Stimulated activated CD8-positive, alpha-beta memory T cell treated with anti-CD3 and anti-CD28 coated beads, Interleukin-2, amount 100 ng/mL, for 1 hour (primary cell): ENCODE data around the gene ZNF644.

ENCODE experiments used
- DNase-seq, 2 donors: peaks; one replicate each; pipeline ENCODE4 v3.0.0-alpha.2; 2020; ENCODE audit warnings: low read depth in 2 of 2

The ZNF644 gene

DNA sequence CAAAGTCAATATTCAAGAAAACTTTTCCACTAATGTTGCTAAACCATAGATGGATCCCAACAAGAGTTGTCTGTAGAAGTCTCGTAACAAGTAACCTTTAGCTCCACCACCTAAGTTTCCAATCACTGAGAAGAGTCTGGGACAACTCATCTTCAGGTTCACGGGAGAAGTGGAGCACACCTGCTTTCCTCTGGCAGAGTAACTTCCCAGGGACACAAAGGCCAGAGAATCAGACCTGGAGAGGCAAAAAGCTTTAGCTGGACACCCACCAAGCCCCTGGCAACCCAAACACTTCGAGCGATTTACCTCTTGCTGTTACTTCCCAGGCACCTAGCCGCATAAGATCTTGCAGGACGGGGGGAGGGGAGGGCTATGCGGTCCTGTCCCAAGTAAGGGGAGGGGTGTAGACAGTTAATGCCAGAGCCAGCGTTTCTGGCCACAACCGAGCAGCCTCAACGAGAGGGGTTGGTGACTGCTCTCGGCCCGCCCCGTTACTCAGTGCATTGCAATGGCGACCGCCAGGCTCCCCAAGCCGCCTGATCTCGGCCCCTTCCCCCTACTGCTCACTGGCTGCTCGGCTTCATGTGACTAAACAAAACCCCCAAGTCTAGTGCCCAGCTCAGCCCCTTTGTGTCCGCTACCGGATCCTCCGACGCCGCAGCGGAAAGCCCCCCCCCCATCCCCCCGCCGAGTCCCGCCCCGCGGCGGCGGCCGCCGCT lies 709 bp downstream of the ZNF644 start:
- peak; percentile 30 to 37 for DNase-seq

DNA sequence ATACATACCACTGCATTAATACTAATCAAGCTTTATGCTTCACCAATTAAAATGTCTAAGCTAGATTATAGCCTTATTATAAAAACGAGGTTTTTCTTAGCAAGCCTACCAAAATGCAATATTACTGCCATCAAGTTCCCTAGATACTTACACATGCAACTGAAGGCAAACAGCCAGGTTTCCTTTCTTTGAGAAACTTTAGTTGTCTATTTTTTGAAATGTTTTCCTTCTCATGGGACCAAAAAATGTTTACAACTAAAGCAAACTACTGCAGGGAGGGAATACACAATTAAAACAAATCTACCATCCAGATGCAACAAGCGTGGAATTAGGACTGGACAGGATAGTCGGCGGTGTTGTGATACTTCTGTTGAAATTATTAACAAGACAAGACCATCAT lies 1.3 kb downstream of the ZNF644 start:
- DNase-seq: no peak

DNA sequence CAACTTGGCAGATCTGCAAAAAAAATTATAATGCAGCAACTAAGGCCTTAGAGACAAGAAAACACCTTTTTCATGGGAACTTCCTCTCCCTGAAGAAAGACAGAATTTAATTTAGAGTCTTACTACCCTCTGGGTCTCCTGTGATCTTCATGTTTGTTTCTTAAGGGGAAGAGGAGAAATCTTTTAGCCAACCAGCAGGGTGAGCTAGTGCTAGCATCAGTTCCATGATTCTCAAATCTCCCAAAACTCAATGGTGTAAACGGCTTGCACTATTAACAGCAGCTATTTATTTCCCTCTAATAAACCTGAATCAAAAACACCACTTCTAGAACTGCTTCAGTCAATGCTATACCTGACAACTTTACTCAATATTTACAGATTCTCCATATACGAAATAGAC lies 3.8 kb downstream of the ZNF644 start:
- no peak for DNase-seq

DNA sequence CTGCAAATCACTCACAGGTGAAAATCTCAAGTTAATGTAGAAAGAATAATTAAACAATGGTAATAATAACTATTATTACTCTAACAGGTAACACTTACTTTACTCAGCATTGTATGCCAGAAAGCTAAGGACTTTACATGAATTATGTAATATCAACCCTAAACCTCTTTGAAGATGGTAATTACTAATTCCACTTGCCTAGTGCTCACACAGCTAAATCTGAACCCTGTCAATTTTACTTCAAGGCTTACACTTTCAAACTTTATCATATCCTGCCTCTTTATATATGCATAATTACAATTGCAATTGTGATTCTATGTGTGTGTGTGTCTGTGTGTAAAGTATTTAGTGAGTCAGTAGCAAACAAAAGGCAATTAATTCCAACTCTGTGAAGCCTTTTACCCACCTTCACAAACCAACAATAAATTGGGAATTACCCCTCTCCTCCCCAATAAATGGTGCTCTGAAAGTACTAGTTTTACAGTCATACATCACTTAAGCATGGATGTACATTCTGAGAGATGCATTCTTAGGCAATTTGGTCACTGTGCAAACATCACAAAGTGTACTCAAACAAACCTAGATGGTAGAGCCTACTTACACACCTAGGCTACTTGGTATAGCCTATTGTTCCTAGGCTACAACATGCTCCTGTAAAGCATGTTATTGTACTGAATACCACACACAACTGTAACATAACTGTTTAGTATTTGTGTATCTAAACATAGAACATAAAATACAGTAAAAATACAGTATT lies 5.9 kb downstream of the ZNF644 start:
- no peak for DNase-seq

DNA sequence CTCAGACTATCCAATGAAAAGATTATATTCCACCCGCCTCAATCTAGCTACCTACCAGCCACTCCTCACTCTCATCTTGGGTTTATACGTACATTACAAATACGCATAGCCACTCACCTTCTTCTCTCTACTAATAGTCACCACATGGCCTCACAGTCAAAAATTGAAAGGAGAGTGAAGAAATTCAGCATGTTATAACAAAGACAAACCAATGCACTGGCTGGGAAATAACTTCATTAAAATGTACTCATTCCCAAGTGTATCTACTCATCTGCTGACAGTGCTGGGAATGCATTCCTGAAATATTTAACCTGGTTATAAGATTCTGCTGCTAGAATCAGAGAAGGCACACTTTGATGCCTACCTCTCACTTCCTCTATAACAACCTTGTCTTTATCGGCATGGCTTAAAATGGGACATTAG lies 6.5 kb downstream of the ZNF644 start:
- DNase-seq: no peak

DNA sequence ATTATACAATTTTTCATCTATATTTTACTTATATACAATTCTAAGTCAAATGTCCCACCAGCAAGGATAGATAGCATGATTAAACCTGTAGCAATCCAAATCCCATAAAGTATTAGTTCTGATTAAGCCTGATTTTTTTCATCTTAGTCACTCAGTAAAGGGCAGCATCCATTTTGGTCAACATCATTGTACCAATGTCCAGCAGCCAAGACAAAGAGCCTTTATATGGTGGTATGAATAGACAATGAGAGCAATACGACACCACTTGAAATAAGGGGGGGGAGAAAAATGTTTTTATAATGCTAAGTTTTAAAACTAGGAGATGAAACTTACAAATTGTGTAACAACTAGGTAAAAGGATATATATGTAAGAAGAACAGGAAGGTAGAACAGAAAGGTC lies 7.4 kb downstream of the ZNF644 start:
- no peak for DNase-seq

DNA sequence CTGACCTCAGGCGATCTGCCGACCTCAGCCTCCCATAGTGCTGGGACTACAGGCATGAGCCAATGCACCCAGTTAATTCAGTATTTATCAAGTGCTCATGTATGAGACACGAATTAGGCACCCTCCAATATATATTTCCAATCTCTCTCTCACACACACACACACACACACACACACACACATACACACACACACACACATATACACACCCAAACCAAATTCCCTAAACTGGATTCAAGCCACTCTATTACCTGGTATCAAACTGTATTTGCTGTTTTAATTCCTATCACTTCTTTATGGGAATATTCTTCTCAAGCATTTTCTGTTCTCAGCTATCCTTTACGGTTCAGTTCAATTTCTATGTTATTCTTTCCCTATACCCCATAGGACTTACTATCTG lies 8.5 kb downstream of the ZNF644 start:
- DNase-seq: no peak

DNA sequence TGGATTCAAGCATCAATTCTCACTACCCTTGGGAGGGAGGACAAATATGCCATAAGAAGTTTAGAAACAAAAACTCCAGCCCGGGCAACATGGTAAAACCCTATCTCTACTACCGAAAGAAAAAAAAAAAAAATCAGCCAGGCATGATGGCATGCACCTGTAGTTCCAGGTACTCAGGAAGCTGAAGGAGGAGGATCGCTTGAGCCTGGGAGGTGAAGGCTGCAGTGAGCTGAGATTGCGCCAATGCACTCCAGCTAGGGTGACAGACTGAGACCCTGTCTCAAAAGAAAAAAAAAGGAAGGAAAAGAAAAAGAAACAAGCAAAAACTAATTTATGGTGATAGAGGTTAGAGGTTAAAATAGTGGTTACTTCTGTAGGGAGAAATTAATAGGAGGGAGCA lies 9.6 kb downstream of the ZNF644 start:
- DNase-seq: no peak

DNA sequence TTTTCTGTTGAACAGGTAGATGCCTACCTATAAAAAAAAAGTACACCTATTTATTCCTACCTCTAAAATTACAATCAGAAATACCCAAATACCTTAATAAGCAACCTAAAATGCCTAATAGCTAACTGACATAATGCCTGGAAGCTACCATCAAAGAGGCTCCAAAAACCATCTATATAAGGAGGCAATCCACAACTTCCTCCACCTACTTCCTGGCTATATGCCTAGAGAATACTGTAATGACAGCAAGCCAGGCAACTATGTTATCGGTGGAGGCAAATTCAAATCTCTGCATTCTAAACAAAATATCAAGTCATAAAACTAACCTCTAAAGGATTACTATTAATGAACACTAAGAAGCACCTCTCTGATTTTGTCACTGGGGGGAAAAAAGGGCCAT lies 10.1 kb downstream of the ZNF644 start:
- DNase-seq: no peak

DNA sequence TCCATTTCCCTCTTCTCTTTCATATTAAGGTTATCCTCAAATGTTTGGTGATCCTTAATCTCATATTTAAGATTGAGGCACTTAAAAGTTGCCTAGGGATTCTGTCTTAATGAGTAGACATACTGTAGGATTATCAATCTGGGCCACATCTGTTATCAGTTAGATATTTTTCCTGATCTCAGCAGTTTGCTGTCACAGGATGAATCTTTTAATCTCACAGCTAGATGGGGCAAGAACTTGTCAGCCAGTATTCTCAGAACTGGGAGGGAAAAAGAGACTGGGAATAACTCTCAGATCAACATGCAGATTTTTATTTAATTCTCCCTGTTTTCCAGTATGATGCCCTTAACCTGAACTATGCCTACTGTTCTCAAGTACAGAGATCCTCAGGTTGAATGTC lies 14.0 kb downstream of the ZNF644 start:
- no peak for DNase-seq

DNA sequence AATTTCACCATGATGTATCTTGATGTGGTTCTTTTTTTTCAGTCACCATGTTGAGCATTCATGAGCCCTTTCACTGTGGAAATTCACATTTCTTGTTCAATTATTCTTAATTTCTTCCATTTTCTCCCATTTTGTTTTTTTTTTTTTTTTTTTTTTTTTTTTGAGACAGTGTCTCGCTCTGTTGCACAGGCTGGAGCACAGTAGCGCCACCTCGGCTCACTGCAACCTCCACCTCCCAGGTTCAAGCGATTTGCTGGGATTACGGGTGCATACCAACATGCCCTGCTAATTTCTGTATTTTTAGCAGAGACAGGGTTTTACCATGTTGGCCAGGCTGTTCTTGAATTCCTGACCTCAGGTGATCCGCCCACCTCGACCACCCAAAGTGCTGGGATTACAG lies 14.7 kb downstream of the ZNF644 start:
- DNase-seq: no peak

DNA sequence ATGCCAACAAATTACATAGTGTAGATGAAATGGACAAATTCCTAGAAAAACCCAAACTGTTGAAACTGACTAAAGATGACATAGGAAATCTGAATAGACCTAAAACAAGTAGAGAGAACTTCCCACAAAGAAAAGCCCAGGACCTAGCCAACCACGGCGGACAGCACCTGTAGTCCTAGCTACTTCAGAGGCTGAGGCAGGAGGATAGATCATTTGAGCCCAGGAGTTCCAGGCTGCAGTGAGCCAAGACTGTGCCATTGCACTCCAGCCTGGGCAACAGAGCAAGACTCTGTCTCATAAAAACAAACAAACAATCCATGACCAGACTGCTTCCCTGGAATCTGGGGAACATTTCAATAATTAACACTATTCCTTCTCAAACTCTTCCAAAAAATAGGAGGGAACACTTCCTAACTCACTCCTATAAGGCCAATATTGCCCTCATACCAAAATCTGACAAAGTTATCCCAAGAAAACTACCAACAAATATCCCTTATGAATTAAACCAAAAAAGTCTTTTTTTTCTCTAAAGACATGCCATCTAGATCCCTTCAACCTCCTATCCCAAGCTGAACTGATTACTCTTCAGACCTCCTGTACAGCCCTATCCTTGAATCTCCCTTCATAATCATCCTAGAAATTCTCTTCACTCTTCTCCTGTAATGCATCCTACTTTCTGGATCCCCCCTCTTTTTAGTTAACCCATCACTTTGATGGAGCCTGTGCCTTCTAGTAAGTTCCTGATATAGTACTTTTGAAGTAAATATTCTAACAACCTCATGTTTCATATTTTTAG lies 15.5 kb downstream of the ZNF644 start:
- no peak for DNase-seq

DNA sequence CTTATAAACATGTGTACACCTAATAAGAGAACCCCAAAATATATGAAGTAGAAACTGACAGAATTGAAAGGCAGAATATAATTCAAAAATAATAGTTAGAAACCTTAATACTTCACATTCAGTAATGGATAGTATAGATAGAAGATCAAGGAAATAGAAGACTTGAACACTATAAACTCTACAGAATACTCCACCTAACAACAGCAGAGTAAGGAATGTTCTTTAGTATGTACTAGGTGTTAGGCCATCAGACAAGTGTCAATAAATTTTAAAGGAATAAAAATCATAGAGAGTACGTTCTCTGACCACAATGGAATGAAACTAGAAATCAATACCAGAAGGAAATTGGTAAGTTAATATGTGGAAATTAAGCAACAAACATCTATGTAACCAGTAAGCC lies 16.6 kb downstream of the ZNF644 start:
- DNase-seq: no peak

DNA sequence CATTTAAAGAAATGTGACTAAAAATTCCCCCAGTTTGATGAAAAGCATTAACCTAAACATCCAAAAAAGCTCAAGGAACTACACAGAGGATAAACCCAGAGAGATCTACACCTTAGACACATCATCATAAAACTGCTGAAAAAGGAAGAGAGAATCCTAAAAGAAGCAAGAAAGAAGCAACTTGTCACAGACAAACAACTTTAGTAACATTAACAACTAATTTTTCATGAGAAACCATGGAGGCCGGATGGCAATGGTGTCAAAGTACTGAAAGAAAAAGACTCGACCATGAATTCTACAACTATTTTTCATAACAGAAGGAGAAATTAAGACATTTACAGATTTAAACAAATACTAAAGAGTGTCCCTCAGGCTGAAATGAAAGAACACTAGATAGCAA lies 17.7 kb downstream of the ZNF644 start:
- no peak for DNase-seq

DNA sequence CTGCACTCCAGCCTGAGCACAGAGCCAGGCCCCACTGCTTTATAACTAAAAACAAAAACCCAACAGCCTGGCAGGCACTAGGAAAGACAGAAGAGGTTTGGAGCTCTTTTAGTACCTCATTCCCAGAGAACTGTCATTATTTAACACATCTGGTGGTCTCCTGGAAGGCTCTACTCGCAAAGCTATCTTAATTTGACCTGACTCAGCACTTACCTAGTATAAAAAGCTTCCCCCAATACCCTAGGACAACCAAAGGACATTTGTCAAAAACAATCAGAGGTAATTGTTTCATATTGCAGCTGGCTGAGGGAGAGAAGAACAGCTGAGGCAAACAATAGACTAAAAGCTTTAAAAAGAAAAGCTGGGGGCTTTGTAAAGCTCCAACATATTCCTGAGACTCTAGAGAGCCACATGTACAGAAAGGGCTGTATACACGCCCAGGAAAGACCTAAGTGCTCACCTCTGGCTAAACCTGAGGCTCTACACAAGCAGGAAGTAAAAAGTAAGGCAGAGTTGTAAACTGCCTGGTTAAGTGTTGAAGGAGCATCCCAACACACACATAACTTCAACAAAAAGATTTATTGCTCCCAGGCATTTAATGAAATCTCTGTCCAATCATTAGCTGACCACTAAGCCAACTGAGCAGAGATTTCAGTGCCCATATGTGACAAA lies 25.0 kb downstream of the ZNF644 start:
- no peak for DNase-seq

DNA sequence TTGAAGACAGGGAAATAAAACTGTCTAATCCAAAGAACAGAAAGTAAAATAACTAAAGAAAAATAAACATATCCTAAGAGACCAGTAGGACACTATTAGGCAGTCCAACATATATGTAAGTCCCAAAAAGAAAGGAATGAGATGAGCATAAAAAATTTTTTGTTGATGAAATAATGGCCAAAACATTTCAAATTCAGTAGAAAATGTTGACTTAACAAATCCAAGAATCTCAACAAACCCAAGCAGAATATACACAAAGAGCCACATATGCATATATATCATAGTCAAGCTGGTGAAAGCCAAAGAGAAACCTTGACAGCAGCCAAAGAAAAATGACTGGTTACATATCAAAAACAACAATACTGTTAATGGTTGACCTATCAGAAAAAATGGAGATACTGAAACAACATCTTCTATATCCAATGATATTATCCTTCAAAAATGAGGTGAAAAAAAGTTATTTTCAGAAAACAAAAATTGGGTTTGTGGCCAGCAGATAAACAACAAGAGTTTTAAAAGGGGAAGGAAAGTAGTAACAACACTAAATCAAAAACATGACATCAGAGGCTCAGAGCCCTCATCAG lies 26.4 kb downstream of the ZNF644 start:
- DNase-seq: no peak

DNA sequence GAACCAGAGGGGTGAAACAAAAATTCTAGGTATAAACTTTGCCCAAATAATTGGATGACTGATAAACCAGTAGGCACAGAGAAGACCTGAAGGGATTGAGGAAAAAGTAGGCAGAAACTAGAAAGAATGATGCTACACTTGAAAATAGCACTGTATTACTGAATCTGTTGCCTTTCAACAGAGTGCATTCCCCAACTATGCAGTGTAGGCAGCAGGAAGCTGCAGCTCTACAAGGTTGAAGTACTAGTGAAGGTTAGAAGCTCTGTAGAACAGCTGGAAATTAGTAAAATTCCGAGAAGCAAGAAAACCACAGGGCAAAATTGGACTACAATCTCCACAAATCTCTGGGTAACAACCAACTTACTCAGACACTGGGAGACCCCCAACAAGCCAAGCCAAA lies 27.4 kb downstream of the ZNF644 start:
- no peak for DNase-seq

DNA sequence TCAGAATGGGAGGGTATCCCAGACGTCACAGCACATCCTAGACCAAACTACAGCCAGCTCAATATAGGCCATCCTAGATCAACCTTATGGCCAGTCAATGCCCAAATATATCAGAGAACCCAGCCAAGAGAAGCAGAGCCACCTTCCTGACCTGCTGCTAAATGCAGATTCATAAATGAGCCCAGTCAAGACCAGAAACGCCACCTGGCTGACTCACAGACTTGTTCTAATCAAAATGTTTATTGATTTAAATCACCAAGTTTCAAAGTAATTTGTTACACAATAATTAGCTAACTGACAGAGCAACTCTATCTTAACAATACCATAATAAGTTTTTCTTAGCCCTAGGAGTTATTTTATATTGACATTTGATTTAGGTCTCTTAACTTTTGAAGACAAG lies 28.6 kb downstream of the ZNF644 start:
- no peak for DNase-seq

DNA sequence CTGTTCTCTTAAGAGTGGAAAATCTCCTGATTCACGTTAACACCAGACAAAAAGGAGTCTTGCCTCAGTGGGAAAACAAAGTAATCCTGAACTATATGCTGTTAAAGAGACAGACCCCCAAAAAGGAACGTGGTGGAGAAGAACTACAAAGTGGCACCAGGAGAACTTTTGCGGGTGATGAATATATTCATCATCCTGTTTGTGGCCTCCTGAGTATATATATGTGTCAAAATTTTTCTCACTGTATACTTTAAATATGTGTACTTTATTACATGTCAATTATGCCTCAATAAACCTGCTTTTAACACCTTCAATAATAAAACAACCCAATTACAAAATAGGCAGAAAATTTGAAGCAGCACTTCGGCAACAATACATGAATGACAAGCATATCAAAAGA lies 31.1 kb downstream of the ZNF644 start:
- no peak for DNase-seq

DNA sequence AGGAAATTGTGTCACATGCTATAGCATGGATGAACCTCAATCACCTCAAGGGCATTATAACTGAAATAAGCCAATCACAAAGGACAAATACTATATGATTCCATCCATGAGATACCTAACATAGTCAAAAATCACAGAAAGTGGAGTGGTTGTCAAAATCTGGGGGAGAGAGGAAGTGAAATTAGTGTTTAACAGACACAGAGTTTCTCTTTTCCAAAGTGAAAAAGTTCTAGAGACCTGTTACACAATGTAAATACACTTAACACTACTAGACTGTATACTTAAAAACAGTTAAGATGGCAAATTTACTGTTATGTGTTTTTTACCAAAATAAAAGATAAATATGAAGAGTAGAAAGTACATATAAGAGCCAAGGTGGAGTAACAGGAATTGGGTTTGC lies 31.8 kb downstream of the ZNF644 start:
- no peak for DNase-seq

DNA sequence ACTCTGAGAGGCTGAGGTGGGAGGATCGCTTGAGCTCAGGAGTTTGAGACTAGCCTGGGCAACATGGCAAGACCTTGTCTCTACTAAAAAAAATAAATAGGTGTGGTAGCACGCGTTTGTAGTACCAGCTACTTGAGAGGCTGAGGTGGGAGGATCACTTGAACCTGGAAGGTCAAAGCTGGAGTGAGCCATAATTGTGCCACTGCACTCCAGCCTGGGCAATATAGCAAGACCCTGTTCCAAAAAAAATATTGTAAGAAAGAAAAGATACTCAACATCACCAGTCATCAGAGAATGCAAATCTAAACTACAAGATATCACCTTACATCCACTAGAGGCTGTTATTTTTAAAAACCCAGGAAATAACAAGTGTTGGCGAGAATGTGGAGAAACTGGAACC lies 32.5 kb downstream of the ZNF644 start:
- DNase-seq: no peak

DNA sequence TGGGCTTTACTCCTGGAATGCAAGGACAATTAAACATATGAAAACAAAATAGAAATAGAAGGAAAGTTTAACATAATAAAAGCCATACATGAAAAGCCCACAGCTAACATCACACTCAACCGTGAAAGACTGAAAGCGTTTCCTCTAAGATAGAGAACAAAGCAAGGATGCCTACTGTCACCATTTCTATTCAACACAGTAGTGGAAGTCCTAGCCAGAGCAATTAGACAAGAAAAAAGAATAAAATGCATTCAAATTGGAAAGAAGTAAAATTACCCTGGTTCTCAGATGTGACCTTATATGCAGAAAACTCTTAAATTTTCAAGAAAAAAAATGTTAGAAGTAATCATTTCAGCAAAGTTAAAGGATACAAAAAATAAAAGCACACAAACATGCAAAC lies 34.0 kb downstream of the ZNF644 start:
- no peak for DNase-seq
